Activated CD8-positive, alpha-beta memory T cell treated with anti-CD3 and anti-CD28 coated beads for 4 hours (primary cell): ENCODE data around the gene ARHGEF25.
"Not testable (repeated sequence)": the region's sequence is repeated elsewhere in the genome, so short reads cannot be mapped to it uniquely, and the experiment has no call there.

ENCODE experiments used
- DNase-seq, 2 donors: peaks; one replicate each; pipeline ENCODE4 v3.0.0-alpha.2; 2020; ENCODE audit warnings: low read depth in 2 of 2

The ARHGEF25 gene

GRCh38 chr12:57611108-57611826, at the start of gene ARHGEF25:
ARHGEF25 (plus strand) TSS chr12:57611435; CDS start chr12:57611895, 460 bp downstream.
- DNase-seq: no peak

- no peak for DNase-seq
Observed at GRCh38 chr12:57563358-57563757, 47.9 kb upstream of the ARHGEF25 start.

GRCh38 chr12:57564178-57564740, 47.0 kb upstream of the ARHGEF25 start:
- no peak for DNase-seq

- DNase-seq: no peak
Observed at GRCh38 chr12:57568838-57569237, 42.4 kb upstream of the ARHGEF25 start.

- no peak for DNase-seq
Observed at GRCh38 chr12:57569858-57570257, 41.4 kb upstream of the ARHGEF25 start.

GRCh38 chr12:57570438-57570837, 40.8 kb upstream of the ARHGEF25 start:
- DNase-seq: not testable (repeated sequence)

- DNase-seq: no peak
Observed at GRCh38 chr12:57571926-57572762, 39.1 kb upstream of the ARHGEF25 start.

GRCh38 chr12:57574795-57575194, 36.4 kb upstream of the ARHGEF25 start:
- DNase-seq: no peak

- DNase-seq: no peak
Observed at GRCh38 chr12:57575771-57576612, 35.2 kb upstream of the ARHGEF25 start.

GRCh38 chr12:57576613-57577160, 34.5 kb upstream of the ARHGEF25 start:
- DNase-seq: no peak

GRCh38 chr12:57577981-57578758, 33.1 kb upstream of the ARHGEF25 start:
- no peak for DNase-seq

- no peak for DNase-seq
Observed at GRCh38 chr12:57579011-57579410, 32.2 kb upstream of the ARHGEF25 start.

- DNase-seq: no peak
Observed at GRCh38 chr12:57579677-57580465, 31.4 kb upstream of the ARHGEF25 start.

GRCh38 chr12:57580466-57580795, 30.8 kb upstream of the ARHGEF25 start:
- no peak for DNase-seq

GRCh38 chr12:57581802-57582201, 29.4 kb upstream of the ARHGEF25 start:
- DNase-seq: no peak

GRCh38 chr12:57582440-57582839, 28.8 kb upstream of the ARHGEF25 start:
- DNase-seq: no peak

- DNase-seq: peak; percentile 39 to 52
Observed at GRCh38 chr12:57583008-57583831, 28.0 kb upstream of the ARHGEF25 start.

- DNase-seq: no peak
Observed at GRCh38 chr12:57584050-57584449, 27.2 kb upstream of the ARHGEF25 start.

- no peak for DNase-seq
Observed at GRCh38 chr12:57584690-57585089, 26.5 kb upstream of the ARHGEF25 start.
